Natural killer cell (primary cell): ENCODE measurements around the gene ZBED5. TPM values are rescaled to one million over a fixed set of nuclear protein-coding genes. Genes with fewer than 3 reads are reported as not detected.

ENCODE experiments used
- ATAC-seq, 3 donors: fragments of 150-1000 bp in 2 of 3; fragments of 200-7000 bp in 1 of 3; cut with Tn5 transposase; 1 replicate in 1 of 3; 2 replicates in 2 of 3; pipeline ENCODE4 v1.10.0; 2021; ENCODE audit warnings: mild to moderate bottlenecking in 2 of 3, moderate library complexity in 2 of 3
- DNase-seq, 2 donors: peaks; one replicate each; pipeline versions ENCODE4 v3.0.0 to v3.0.0-alpha.2; 2013 to 2021; ENCODE audit warnings: mixed read lengths in 1 of 2
- H3K27ac ChIP-seq: one replicate; pipeline ENCODE4 v1.5.1; 2013; ENCODE audit warnings: mild to moderate bottlenecking, low read length
- H3K27me3 ChIP-seq: one replicate; pipeline ENCODE4 v1.6.1; 2013; ENCODE audit warnings: low read length; ENCODE audit not compliant: control insufficient read depth, insufficient read depth
- H3K36me3 ChIP-seq: one replicate; pipeline ENCODE4 v1.6.1; 2013; ENCODE audit warnings: low read length; ENCODE audit not compliant: control insufficient read depth, insufficient read depth
- H3K4me1 ChIP-seq: one replicate; pipeline ENCODE4 v1.6.1; 2013; ENCODE audit warnings: low read length; ENCODE audit not compliant: control insufficient read depth, insufficient read depth
- H3K4me3 ChIP-seq: one replicate; pipeline ENCODE4 v1.5.1; 2013; ENCODE audit warnings: low read length
- H3K9me3 ChIP-seq: one replicate; pipeline ENCODE4 v1.6.1; 2013; ENCODE audit warnings: low read length; ENCODE audit not compliant: control insufficient read depth, insufficient read depth
- H3K27ac Mint-ChIP-seq, 2 donors: one replicate each; pipeline ENCODE4 v1.8.0; 2022; ENCODE audit warnings: mild to moderate bottlenecking in 2 of 2, mixed read lengths in 2 of 2, moderate library complexity in 1 of 2
- H3K27me3 Mint-ChIP-seq, 2 donors: one replicate each; pipeline ENCODE4 v1.8.0; 2022; ENCODE audit warnings: low read depth in 2 of 2, mixed read lengths in 2 of 2
- H3K36me3 Mint-ChIP-seq: one replicate; pipeline ENCODE4 v1.8.0; 2022; ENCODE audit warnings: mixed read lengths
- H3K4me1 Mint-ChIP-seq, 2 donors: one replicate each; pipeline ENCODE4 v1.8.0; 2022; ENCODE audit warnings: mixed read lengths in 2 of 2
- H3K4me3 Mint-ChIP-seq: one replicate; pipeline ENCODE4 v1.8.0; 2022; ENCODE audit warnings: mild to moderate bottlenecking, moderate library complexity, mixed read lengths
- H3K9me3 Mint-ChIP-seq, 2 donors: one replicate each; pipeline ENCODE4 v1.8.0; 2022; ENCODE audit warnings: mixed read lengths in 2 of 2
- WGBS: methylation state at CpG from one replicate; pipeline ENCODE4 v1.1.7; 2013; ENCODE audit warnings: missing lambda C conversion rate; ENCODE audit not compliant: insufficient coverage; 5-methylcytosine and 5-hydroxymethylcytosine counted together
- intact Hi-C: fragments of 100-400 bp; cut with micrococcal nuclease; formaldehyde crosslinking; loops from one replicate; pipeline ENCODE4 v1.14.2; 2022
- total RNA-seq, 4 donors: library from RNA; stranded (reverse); fragments of 120-200 nt in 1 of 4; gene quantifications; one replicate each; pipeline versions ENCODE4 v1.2.3 to v1.2.4, GENCODE V29; 2013 to 2022
- TF ChIP-seq, protein P1 (sequence below): fragments of 200-600 bp; IDR thresholded peaks from one replicate; pipeline ENCODE4 v1.8.0; 2022; ENCODE audit warnings: antibody characterized with exemption

The ZBED5 gene
- total RNA-seq, 3 donors from 2014 or later (not counting 1 experiment from before 2014, with no cell fraction given): 40.0 to 61.3 (median 53.9) TPM

GRCh38 chr11:10818594-10818993 is 39.3 kb downstream of the ZBED5 start:
- Histone ChIP-seq H3K27ac (no peak overlapping the region), H3K4me3 (no peak overlapping the region), H3K27me3 (no peaks in the 10 kb centered on the region), H3K4me1 (no peaks in the 10 kb centered on the region), H3K9me3 (no peaks in the 10 kb centered on the region), H3K36me3 (no peaks in the 10 kb centered on the region)
- Mint-ChIP-seq H3K4me1 (peaks cover 6 to 7% of the 10 kb centered on the region in 2 donors), H3K4me3 (no peak overlapping the region), H3K9me3 (no peaks in the 10 kb centered on the region), H3K27ac (no peak overlapping the region), H3K36me3 (no peaks in the 10 kb centered on the region), H3K27me3 (peaks cover 22 to 24% of the 10 kb centered on the region in 2 donors)
- DNase-seq (no peak), ATAC-seq (no peak)
- 94% methylated on average over 1 of the region's 1 CpG for WGBS
- TF ChIP-seq, protein P1, sequence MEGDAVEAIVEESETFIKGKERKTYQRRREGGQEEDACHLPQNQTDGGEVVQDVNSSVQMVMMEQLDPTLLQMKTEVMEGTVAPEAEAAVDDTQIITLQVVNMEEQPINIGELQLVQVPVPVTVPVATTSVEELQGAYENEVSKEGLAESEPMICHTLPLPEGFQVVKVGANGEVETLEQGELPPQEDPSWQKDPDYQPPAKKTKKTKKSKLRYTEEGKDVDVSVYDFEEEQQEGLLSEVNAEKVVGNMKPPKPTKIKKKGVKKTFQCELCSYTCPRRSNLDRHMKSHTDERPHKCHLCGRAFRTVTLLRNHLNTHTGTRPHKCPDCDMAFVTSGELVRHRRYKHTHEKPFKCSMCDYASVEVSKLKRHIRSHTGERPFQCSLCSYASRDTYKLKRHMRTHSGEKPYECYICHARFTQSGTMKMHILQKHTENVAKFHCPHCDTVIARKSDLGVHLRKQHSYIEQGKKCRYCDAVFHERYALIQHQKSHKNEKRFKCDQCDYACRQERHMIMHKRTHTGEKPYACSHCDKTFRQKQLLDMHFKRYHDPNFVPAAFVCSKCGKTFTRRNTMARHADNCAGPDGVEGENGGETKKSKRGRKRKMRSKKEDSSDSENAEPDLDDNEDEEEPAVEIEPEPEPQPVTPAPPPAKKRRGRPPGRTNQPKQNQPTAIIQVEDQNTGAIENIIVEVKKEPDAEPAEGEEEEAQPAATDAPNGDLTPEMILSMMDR: no peak
- intact Hi-C loops: no loop called here

DNA sequence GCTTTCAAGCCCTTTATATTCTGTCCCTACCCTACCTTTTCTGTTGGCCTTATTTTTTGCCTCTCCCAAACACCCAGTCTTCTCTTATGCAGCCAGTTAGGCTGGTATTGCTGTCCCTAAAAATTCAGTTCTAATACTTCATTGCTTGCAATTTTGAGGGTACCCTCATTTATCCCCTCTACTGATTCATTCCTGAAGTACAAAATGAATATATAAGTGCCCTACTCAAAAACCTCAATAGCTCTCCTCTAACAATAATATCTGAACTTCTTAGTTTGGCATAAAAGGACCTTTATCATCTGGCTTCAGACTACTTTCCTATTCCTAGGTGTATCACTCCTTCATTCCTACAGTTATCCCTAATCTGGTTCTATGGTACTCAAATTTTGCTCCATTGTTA is 43.9 kb downstream of the ZBED5 start:
- no peaks in the 10 kb centered on the region for H3K36me3 Mint-ChIP-seq
- H3K27ac Mint-ChIP-seq: no peak overlapping the region
- no peaks in the 10 kb centered on the region for H3K9me3 Mint-ChIP-seq

GRCh38 chr11:10809373-10810160 is 48.3 kb downstream of the ZBED5 start:
- Mint-ChIP-seq H3K36me3 (peaks cover 4% of the 10 kb centered on the region), H3K4me1 (peaks cover 34 to 42% of the 10 kb centered on the region in 2 donors), H3K27ac (peak overlapping the region; percentile 94 to 95), H3K9me3 (no peaks in the 10 kb centered on the region), H3K27me3 (peaks cover 9 to 23% of the 10 kb centered on the region in 2 donors), H3K4me3 (peak overlapping the region; percentile 97)
- ATAC-seq (peak; percentile 2 to 7 (median 4)), DNase-seq (peak in 1 of 2 donors; percentile 70)
- TF ChIP-seq, protein P1: no peak
- peak overlapping the region; percentile 95 for H3K27ac ChIP-seq
- H3K27me3 ChIP-seq: no peaks in the 10 kb centered on the region
- WGBS: under 1% methylated on average over 25 of the region's 29 CpGs
- H3K4me1 ChIP-seq: peaks cover 23% of the 10 kb centered on the region
- H3K4me3 ChIP-seq: peak overlapping the region; percentile 96
- no peaks in the 10 kb centered on the region for H3K9me3 ChIP-seq
- intact Hi-C loops: loop anchor here (2.0 to 10.0 kb wide), 3 partner anchors 59 to 1033 kb away; partner anchors contain the start of genes CTR9 and USP47
- peaks cover 24% of the 10 kb centered on the region for H3K36me3 ChIP-seq

More for the DNA sequence above, 43.9 kb downstream of the ZBED5 start:
- Histone ChIP-seq H3K9me3 (no peaks in the 10 kb centered on the region), H3K4me1 (peaks cover 6% of the 10 kb centered on the region), H3K4me3 (no peak overlapping the region), H3K27me3 (no peaks in the 10 kb centered on the region), H3K36me3 (no peaks in the 10 kb centered on the region), H3K27ac (no peak overlapping the region)
- Mint-ChIP-seq H3K4me1 (peaks cover 10 to 12% of the 10 kb centered on the region in 2 donors), H3K27me3 (peaks cover 25 to 39% of the 10 kb centered on the region in 2 donors), H3K4me3 (no peak overlapping the region)
- DNase-seq: no peak
- intact Hi-C loops: no loop called here
- ATAC-seq: no peak
- TF ChIP-seq, protein P1: no peak
